K562 (cell line): ENCODE results near the gene ZNF83. TPM values are rescaled to one million over a fixed set of nuclear protein-coding genes. Genes with fewer than 3 reads are reported as not detected.

Source experiments
- ATAC-seq: fragments of 200-7000 bp; cut with Tn5 transposase; 3 replicates; pipeline ENCODE4 v1.9.1; 2020; ENCODE audit warnings: moderate library complexity
- BruUV-seq: library from RNA; stranded (reverse); fragments of 400-500 nt; replicated peaks from 2 replicates; lab custom pipeline; 2021; lab: Mats Ljungman, UMichigan
- CTCF ChIA-PET: fragments of 300-600 bp; formaldehyde crosslinking; extraction: SDS; loops from one replicate; lab custom pipeline; 2021; ENCODE audit warnings: low intra/inter-chr PET ratio; lab: Yijun Ruan, JAX
- POLR2A ChIA-PET: fragments of 300-600, 350-650 bp; sonication (Branson Sonifier 250); formaldehyde crosslinking; extraction: SDS; loops from one replicate; lab custom pipeline; 2021; ENCODE audit warnings: antibody characterized with exemption, inconsistent platforms; lab: Yijun Ruan, JAX
- DNase-seq, 4 experiments: peaks; one replicate each; pipeline versions ENCODE4 v3.0.0 to v3.0.0-alpha.2; 2011 to 2018; ENCODE audit warnings: low spot score in 3 of 4, mixed read lengths in 3 of 4; ENCODE audit errors: extremely low read depth in 1 of 4
- FAIRE-seq: peaks from 2 replicates; lab custom pipeline; 2011; peaks lifted over from hg19 to GRCh38; lab: Jason Lieb, UNC
- H2AFZ ChIP-seq: 2 replicates; pipeline ENCODE4 v1.6.0; 2011; ENCODE audit warnings: low read depth, low read length, control low read depth, inconsistent platforms
- H3K27ac ChIP-seq: fragments of 200-600 bp; 3 replicates; pipeline ENCODE4 v1.8.0; 2011; ENCODE audit warnings: low read depth, mild to moderate bottlenecking, control low read depth, inconsistent platforms, low read length, moderate library complexity, mixed read lengths; ENCODE audit errors: extremely low read depth
- H3K27me3 ChIP-seq, 2 experiments: fragments of 300-600 bp in 1 of 2; 2 replicates in 1 of 2; 3 replicates in 1 of 2; pipeline versions ENCODE4 v1.6.0 to v1.8.0; 2011; ENCODE audit warnings: inconsistent platforms in 2 of 2, low read length in 2 of 2, mild to moderate bottlenecking in 1 of 2, mixed read lengths in 1 of 2, moderate library complexity in 1 of 2; ENCODE audit not compliant: control insufficient read depth in 2 of 2, insufficient read depth in 2 of 2
- H3K36me3 ChIP-seq: fragments of 300-600 bp; 3 replicates; pipeline ENCODE4 v1.8.0; 2011; ENCODE audit warnings: mild to moderate bottlenecking, low read length, inconsistent platforms; ENCODE audit not compliant: control insufficient read depth, insufficient read depth
- H3K4me1 ChIP-seq, 2 experiments: fragments of 200-600 bp in 1 of 2; replicated peaks in 1 of 2; 2 replicates in 1 of 2; 3 replicates in 1 of 2; pipeline versions ENCODE4 v1.5.1 to v1.8.0; 2011; ENCODE audit warnings: inconsistent platforms in 2 of 2, low read length in 2 of 2, mild to moderate bottlenecking in 1 of 2, mixed read lengths in 1 of 2, moderate library complexity in 1 of 2; ENCODE audit not compliant: control insufficient read depth in 2 of 2, insufficient read depth in 2 of 2
- H3K4me2 ChIP-seq: 2 replicates; pipeline ENCODE4 v1.6.1; 2011; ENCODE audit warnings: low read length, control low read depth, inconsistent platforms, mixed read lengths; ENCODE audit not compliant: insufficient read depth
- H3K4me3 ChIP-seq: fragments of 200-600 bp; sonication (generic), shearing (Covaris generic); 2 replicates; pipeline ENCODE4 v1.5.1; 2016; ENCODE audit warnings: control low read depth, inconsistent platforms
- H3K79me2 ChIP-seq: fragments of 200-600 bp; 3 replicates; pipeline ENCODE4 v1.8.0; 2011; ENCODE audit warnings: low read length, inconsistent platforms; ENCODE audit not compliant: control insufficient read depth, insufficient read depth
- H3K9ac ChIP-seq, 2 experiments: 2 replicates each; pipeline versions ENCODE4 v1.6.0 to v1.6.1; 2011; ENCODE audit warnings: low read depth in 2 of 2, low read length in 2 of 2, control low read depth in 1 of 2, inconsistent platforms in 1 of 2, mild to moderate bottlenecking in 1 of 2, mixed read lengths in 1 of 2; ENCODE audit not compliant: insufficient read depth in 1 of 2
- H3K9me1 ChIP-seq: one replicate; pipeline ENCODE4 v1.6.0; 2011; ENCODE audit warnings: inconsistent platforms, mild to moderate bottlenecking, low read length, moderate library complexity; ENCODE audit not compliant: control insufficient read depth, insufficient read depth
- H3K9me3 ChIP-seq: replicated peaks from 2 replicates; pipeline ENCODE4 v1.5.1; 2011; ENCODE audit warnings: low read depth, low read length, inconsistent platforms; ENCODE audit not compliant: control insufficient read depth, insufficient read depth
- H4K20me1 ChIP-seq: replicated peaks from 2 replicates; pipeline ENCODE4 v1.6.1; 2011; ENCODE audit warnings: low read length, inconsistent platforms, mixed read lengths; ENCODE audit not compliant: control insufficient read depth, insufficient read depth
- DMBX1 ChIP-seq: fragments of 250-450 bp; sonication (Bioruptor Pico); IDR thresholded peaks from 2 replicates; pipeline ENCODE4 v1.8.0; 2022; ENCODE audit warnings: inconsistent platforms, mild to moderate bottlenecking, moderate library complexity, borderline replicate concordance
- GABPB1 ChIP-seq: sonication (generic); formaldehyde crosslinking; IDR thresholded peaks from 2 replicates; pipeline ENCODE4 v1.8.0; 2022; ENCODE audit warnings: mild to moderate bottlenecking, missing genetic modification reagents
- HDAC8 ChIP-seq: fragments of 450-650 bp; IDR thresholded peaks from 2 replicates; pipeline ENCODE4 v1.6.1; 2016; ENCODE audit warnings: mild to moderate bottlenecking, missing genetic modification characterization, moderate library complexity, missing compliant biosample characterization
- MCM7 ChIP-seq, 2 experiments: fragments of 450-650 bp; IDR thresholded peaks; 2 replicates each; pipeline ENCODE4 v1.6.1; 2016 to 2018
- NEUROD1 ChIP-seq: fragments of 150-350 bp; IDR thresholded peaks from 2 replicates; pipeline ENCODE4 v1.6.1; 2014; ENCODE audit warnings: borderline replicate concordance, low read length, low read depth; ENCODE audit not compliant: partially characterized antibody
- NR3C1 ChIP-seq: sonication (generic); formaldehyde crosslinking; IDR thresholded peaks from 2 replicates; pipeline ENCODE4 v1.8.1; 2022; ENCODE audit warnings: missing genetic modification reagents
- POLR3A ChIP-seq: IDR thresholded peaks from 2 replicates; pipeline ENCODE4 v1.6.1; 2011; ENCODE audit warnings: borderline replicate concordance, mild to moderate bottlenecking, moderate library complexity; ENCODE audit not compliant: insufficient read length, insufficient read depth; ENCODE audit errors: extremely low read depth
- RBBP5 ChIP-seq: fragments of 200-600 bp; sonication (generic); IDR thresholded peaks from 2 replicates; pipeline ENCODE4 v1.6.1; 2012; ENCODE audit warnings: borderline replicate concordance, mild to moderate bottlenecking, low read length, control low read depth, inconsistent platforms; ENCODE audit not compliant: insufficient read depth, poor library complexity, severe bottlenecking
- TCF3 ChIP-seq: sonication (generic); formaldehyde crosslinking; IDR thresholded peaks from 2 replicates; pipeline ENCODE4 v1.4.0; 2020; ENCODE audit warnings: mild to moderate bottlenecking, missing genetic modification reagents
- ZBTB49 ChIP-seq: sonication (generic); formaldehyde crosslinking; IDR thresholded peaks from 2 replicates; pipeline ENCODE4 v1.8.0; 2022; ENCODE audit warnings: missing genetic modification reagents, mild to moderate bottlenecking, borderline replicate concordance
- ZKSCAN3 ChIP-seq: fragments of 250-450 bp; sonication (Bioruptor Pico); IDR thresholded peaks from 2 replicates; pipeline ENCODE4 v1.4.0; 2020
- ZNF174 ChIP-seq: fragments of 250-450 bp; sonication (Bioruptor Pico); IDR thresholded peaks from 2 replicates; pipeline ENCODE4 v1.4.0; 2020; ENCODE audit warnings: mild to moderate bottlenecking
- ZNF384 ChIP-seq: IDR thresholded peaks from 2 replicates; pipeline ENCODE4 v1.6.1; 2012; ENCODE audit warnings: low read depth, low read length, improper control_type of control experiment
- ZNF75A ChIP-seq: fragments of 450-650 bp; formaldehyde crosslinking; IDR thresholded peaks from 2 replicates; pipeline ENCODE4 v1.4.0; 2020; ENCODE audit warnings: mild to moderate bottlenecking
- ZNF766 ChIP-seq: fragments of 200-800 bp; sonication (Bioruptor generic); conservative IDR thresholded peaks from 2 replicates; pipeline ENCODE4 v1.6.1; 2016; ENCODE audit warnings: missing genetic modification characterization, missing compliant biosample characterization
- WGBS: fragments of 100-300 bp; shearing (Covaris generic); methylation state at CpG from one replicate; pipeline ENCODE4 v1.1.6; 2016; ENCODE audit warnings: low coverage, mixed read lengths; ENCODE audit not compliant: insufficient coverage; ENCODE audit errors: missing lambda C conversion rate; 5-methylcytosine and 5-hydroxymethylcytosine counted together
- in situ Hi-C: fragments of 300-500 bp; cut with MboI; formaldehyde crosslinking; loops from 4 replicates; pipeline ENCODE4 v1.15.0; 2018; ENCODE audit warnings: inconsistent platforms, mixed read lengths
- intact Hi-C: fragments of 100-400 bp; cut with micrococcal nuclease; formaldehyde crosslinking; loops from 2 replicates; pipeline ENCODE4 v1.14.2; 2022
- polyA plus RNA-seq, 8 experiments: library from polyadenylated mRNA; depleted of rRNA in 4 of 8; stranded (reverse) in 5 of 8; unstranded in 3 of 8; fragments of >200 nt; fragmentation: Nextera tagmentation in 2 of 8; fragmentation: Illumina TruSeq in 1 of 8; extraction: Ambion mirVana in 2 of 8; extraction: Trizol in 1 of 8; gene quantifications; 2 replicates each; pipeline versions ENCODE4 v1.2.1 to v1.2.3, GENCODE V29; 2011 to 2014; ENCODE audit warnings: inconsistent platforms in 1 of 8, missing spikeins in 1 of 8
- total RNA-seq, 7 experiments: library from RNA; depleted of rRNA in 6 of 7; stranded (reverse); fragments of >200 nt in 6 of 7; fragmentation: Illumina TruSeq in 2 of 7; extraction: Trizol in 2 of 7; gene quantifications; 2 replicates each; pipeline versions ENCODE4 v1.2.1 to v1.2.3, GENCODE V29; 2011 to 2021; ENCODE audit warnings: low replicate concordance in 1 of 7

ZNF83 gene
- total and polyA plus RNA-seq, 9 of the 15 experiments (the other 6 are each of a cell fraction or from before 2014, with no cell fraction given), result 18.6 to 74.3 (median 51.9) TPM

- no TSS peak for BruUV-seq
- DNase-seq (no peak), ATAC-seq (no peak), FAIRE-seq (no peak)
- no peaks in the 10 kb centered on the region for H3K4me1 ChIP-seq
- TF ChIP-seq ZNF384 (no peak), ZNF75A (no peak), ZNF766 (CRISPR knock-in tag) (no peak), ZNF174 (CRISPR knock-in tag) (no peak), HDAC8 (tag) (no peak), GABPB1 (CRISPR knock-in tag) (no peak), RBBP5 (no peak), TCF3 (CRISPR knock-in tag) (no peak), ZKSCAN3 (CRISPR knock-in tag) (no peak), NR3C1 (no peak), NEUROD1 (no peak), ZBTB49 (CRISPR knock-in tag) (no peak), POLR3A (no peak), MCM7 (IDR thresholded peaks at IDR 0.05) (no peak), DMBX1 (no peak)
- in situ Hi-C loops, result no loop called here
- intact Hi-C loops, result no loop called here
- no peaks in the 10 kb centered on the region for H4K20me1 ChIP-seq
- 81% methylated on average over 3 of the region's 3 CpGs for WGBS
- no peak overlapping the region for H3K4me3 ChIP-seq
- no peak overlapping the region for H3K4me2 ChIP-seq
- no peak overlapping the region for H3K27ac ChIP-seq
- peaks cover 26% of the 10 kb centered on the region for H3K36me3 ChIP-seq
- no peak overlapping the region for H3K9ac ChIP-seq
- H3K79me2 ChIP-seq, result no peaks in the 10 kb centered on the region
- no peaks in the 10 kb centered on the region for H3K9me1 ChIP-seq
- no peaks in the 10 kb centered on the region for H3K27me3 ChIP-seq
- ChIA-PET CTCF (no interaction called here), POLR2A (no interaction called here)
- H2AFZ ChIP-seq, result no peak overlapping the region
- H3K9me3 ChIP-seq, result peaks cover 9% of the 10 kb centered on the region
Measured at GRCh38 chr19:52592301-52592700, 45.9 kb downstream of the ZNF83 start.
